ENCODE data around the gene STPG4.

STPG4 gene

GRCh38 chr2:47155091-47155876 lies at the start of gene STPG4:
Gene STPG4, minus strand, starts transcription at chr2:47155308. Its CDS starts 57 bp downstream, at chr2:47155251.
- no peak within 1 kb of the TSS for H3K4me3 ChIP-seq (ENCODE audit: low read depth, low read length)
- H3K4me1 ChIP-seq (ENCODE audit: control insufficient read depth, insufficient read depth, low read length), result no peaks in the 10 kb centered on the region
- H3K27me3 ChIP-seq (ENCODE audit: control insufficient read depth, insufficient read depth, low read length), result no peaks in the 10 kb centered on the region
- H3K9me3 ChIP-seq (ENCODE audit: control insufficient read depth, insufficient read depth, low read length), result no peaks in the 10 kb centered on the region
- H3K36me3 ChIP-seq (ENCODE audit: control insufficient read depth, insufficient read depth, low read length), result peaks cover 6% of the 10 kb centered on the region
- H3K9ac ChIP-seq (ENCODE audit: low read depth, low read length), result no peak within 1 kb of the TSS

GRCh38 chr2:47204691-47205090 lies 49.6 kb upstream of the STPG4 start:
- no peak overlapping the region for H3K9ac ChIP-seq (ENCODE audit: low read depth, low read length)
- no peak overlapping the region for H3K4me3 ChIP-seq (ENCODE audit: low read depth, low read length)
- no peaks in the 10 kb centered on the region for H3K27me3 ChIP-seq (ENCODE audit: control insufficient read depth, insufficient read depth, low read length)
- no peaks in the 10 kb centered on the region for H3K9me3 ChIP-seq (ENCODE audit: control insufficient read depth, insufficient read depth, low read length)
- peaks cover 2% of the 10 kb centered on the region for H3K4me1 ChIP-seq (ENCODE audit: control insufficient read depth, insufficient read depth, low read length)
- no peaks in the 10 kb centered on the region for H3K36me3 ChIP-seq (ENCODE audit: control insufficient read depth, insufficient read depth, low read length)

GRCh38 chr2:47203995-47204394 lies 48.9 kb upstream of the STPG4 start:
- Histone ChIP-seq H3K27me3 (ENCODE audit: control insufficient read depth, insufficient read depth, low read length) (no peaks in the 10 kb centered on the region), H3K4me3 (ENCODE audit: low read depth, low read length) (no peak overlapping the region), H3K9ac (ENCODE audit: low read depth, low read length) (no peak overlapping the region), H3K9me3 (ENCODE audit: control insufficient read depth, insufficient read depth, low read length) (no peaks in the 10 kb centered on the region), H3K36me3 (ENCODE audit: control insufficient read depth, insufficient read depth, low read length) (no peaks in the 10 kb centered on the region), H3K4me1 (ENCODE audit: control insufficient read depth, insufficient read depth, low read length) (peaks cover 2% of the 10 kb centered on the region)

DNA sequence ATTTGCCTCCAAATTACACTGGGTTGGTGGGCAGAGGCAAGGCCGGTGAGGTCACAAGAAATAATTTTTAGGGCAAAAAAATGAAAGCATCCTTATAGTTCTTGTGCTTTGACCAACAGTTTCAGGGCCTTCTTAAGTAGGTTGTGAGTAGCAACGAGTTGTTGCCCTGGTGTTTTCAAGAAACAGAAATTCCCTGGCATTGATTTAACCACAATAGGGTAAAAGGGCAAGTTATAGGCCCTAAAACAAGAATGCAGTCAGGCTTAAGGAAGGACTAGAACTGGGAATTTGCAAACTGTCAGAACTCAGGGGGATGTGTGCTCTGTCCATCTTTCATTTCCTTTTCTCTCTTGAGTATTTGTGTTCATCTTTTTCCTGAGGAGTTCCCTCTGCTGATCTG lies 46.1 kb upstream of the STPG4 start:
- Histone ChIP-seq H3K9me3 (ENCODE audit: control insufficient read depth, insufficient read depth, low read length) (no peaks in the 10 kb centered on the region), H3K27me3 (ENCODE audit: control insufficient read depth, insufficient read depth, low read length) (no peaks in the 10 kb centered on the region), H3K4me3 (ENCODE audit: low read depth, low read length) (no peak overlapping the region), H3K36me3 (ENCODE audit: control insufficient read depth, insufficient read depth, low read length) (no peaks in the 10 kb centered on the region), H3K4me1 (ENCODE audit: control insufficient read depth, insufficient read depth, low read length) (peaks cover 2% of the 10 kb centered on the region), H3K9ac (ENCODE audit: low read depth, low read length) (no peak overlapping the region)

GRCh38 chr2:47198985-47199451 lies 43.9 kb upstream of the STPG4 start:
- no peak overlapping the region for H3K9ac ChIP-seq (ENCODE audit: low read depth, low read length)
- peaks cover under 1% of the 10 kb centered on the region for H3K4me1 ChIP-seq (ENCODE audit: control insufficient read depth, insufficient read depth, low read length)
- no peaks in the 10 kb centered on the region for H3K9me3 ChIP-seq (ENCODE audit: control insufficient read depth, insufficient read depth, low read length)

DNA sequence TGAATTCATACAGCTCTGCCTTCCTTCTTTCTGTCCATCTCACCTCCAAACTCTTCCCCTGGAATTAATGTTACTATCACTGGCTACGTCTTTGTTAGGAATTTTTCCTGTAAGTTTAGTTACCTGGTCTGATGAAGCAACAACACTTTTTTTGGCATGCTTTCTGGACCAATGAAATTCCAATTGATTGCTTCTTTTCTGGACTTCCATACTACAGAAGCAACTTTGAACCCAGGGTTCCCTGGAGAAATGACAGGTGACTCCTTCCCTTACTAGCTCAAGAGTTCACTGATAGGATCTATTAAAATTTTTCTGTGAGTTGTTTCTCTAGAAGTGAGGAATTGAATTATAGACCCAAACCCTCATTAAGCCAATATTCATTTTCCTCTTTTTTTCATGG lies 41.4 kb upstream of the STPG4 start:
- no peaks in the 10 kb centered on the region for H3K27me3 ChIP-seq (ENCODE audit: control insufficient read depth, insufficient read depth, low read length)
- H3K36me3 ChIP-seq (ENCODE audit: control insufficient read depth, insufficient read depth, low read length), result no peaks in the 10 kb centered on the region
- H3K4me1 ChIP-seq (ENCODE audit: control insufficient read depth, insufficient read depth, low read length), result peaks cover 25% of the 10 kb centered on the region
- H3K9me3 ChIP-seq (ENCODE audit: control insufficient read depth, insufficient read depth, low read length), result no peaks in the 10 kb centered on the region
- no peak overlapping the region for H3K4me3 ChIP-seq (ENCODE audit: low read depth, low read length)
- no peak overlapping the region for H3K9ac ChIP-seq (ENCODE audit: low read depth, low read length)

More at GRCh38 chr2:47198985-47199451, 43.9 kb upstream of the STPG4 start:
- H3K27me3 ChIP-seq (ENCODE audit: control insufficient read depth, insufficient read depth, low read length), result no peaks in the 10 kb centered on the region
- no peak overlapping the region for H3K4me3 ChIP-seq (ENCODE audit: low read depth, low read length)
- H3K36me3 ChIP-seq (ENCODE audit: control insufficient read depth, insufficient read depth, low read length), result no peaks in the 10 kb centered on the region

GRCh38 chr2:47196046-47196445 lies 40.9 kb upstream of the STPG4 start:
- Histone ChIP-seq H3K36me3 (ENCODE audit: control insufficient read depth, insufficient read depth, low read length) (no peaks in the 10 kb centered on the region), H3K27me3 (ENCODE audit: control insufficient read depth, insufficient read depth, low read length) (no peaks in the 10 kb centered on the region), H3K4me3 (ENCODE audit: low read depth, low read length) (no peak overlapping the region), H3K9me3 (ENCODE audit: control insufficient read depth, insufficient read depth, low read length) (no peaks in the 10 kb centered on the region), H3K4me1 (ENCODE audit: control insufficient read depth, insufficient read depth, low read length) (peaks cover 28% of the 10 kb centered on the region), H3K9ac (ENCODE audit: low read depth, low read length) (no peak overlapping the region)

- H3K9ac ChIP-seq (ENCODE audit: low read depth, low read length), result no peak overlapping the region
- no peaks in the 10 kb centered on the region for H3K9me3 ChIP-seq (ENCODE audit: control insufficient read depth, insufficient read depth, low read length)
- H3K4me1 ChIP-seq (ENCODE audit: control insufficient read depth, insufficient read depth, low read length), result peaks cover 28% of the 10 kb centered on the region
- H3K4me3 ChIP-seq (ENCODE audit: low read depth, low read length), result no peak overlapping the region
- no peaks in the 10 kb centered on the region for H3K36me3 ChIP-seq (ENCODE audit: control insufficient read depth, insufficient read depth, low read length)
- H3K27me3 ChIP-seq (ENCODE audit: control insufficient read depth, insufficient read depth, low read length), result no peaks in the 10 kb centered on the region
These were observed 40.0 kb upstream of the STPG4 start for GRCh38 chr2:47195148-47195547.

GRCh38 chr2:47194410-47194809 lies 39.3 kb upstream of the STPG4 start:
- H3K9ac ChIP-seq (ENCODE audit: low read depth, low read length), result no peak overlapping the region
- H3K4me1 ChIP-seq (ENCODE audit: control insufficient read depth, insufficient read depth, low read length), result peaks cover 28% of the 10 kb centered on the region
- H3K4me3 ChIP-seq (ENCODE audit: low read depth, low read length), result no peak overlapping the region

DNA sequence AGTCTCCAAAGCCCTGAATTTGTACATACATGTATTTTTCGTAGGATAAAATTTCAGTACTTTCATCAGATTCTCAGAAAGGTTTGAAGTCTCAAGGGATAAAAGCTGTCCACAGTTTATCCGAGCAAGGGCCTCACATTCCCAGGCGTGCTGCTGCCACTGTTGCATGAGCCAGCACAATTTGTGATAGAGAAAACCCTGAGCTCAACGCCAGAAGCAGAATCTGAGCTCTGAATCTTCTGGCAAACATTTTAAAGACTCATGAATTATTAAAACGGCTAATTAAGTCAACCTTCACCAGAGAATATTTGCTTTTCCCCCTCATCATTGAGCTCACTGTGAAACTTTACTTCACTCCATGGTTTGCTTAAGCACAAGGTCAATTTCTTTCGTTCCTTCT lies 38.5 kb upstream of the STPG4 start:
- Histone ChIP-seq H3K4me3 (ENCODE audit: low read depth, low read length) (no peak overlapping the region), H3K4me1 (ENCODE audit: control insufficient read depth, insufficient read depth, low read length) (peaks cover 28% of the 10 kb centered on the region), H3K36me3 (ENCODE audit: control insufficient read depth, insufficient read depth, low read length) (no peaks in the 10 kb centered on the region), H3K9ac (ENCODE audit: low read depth, low read length) (no peak overlapping the region), H3K9me3 (ENCODE audit: control insufficient read depth, insufficient read depth, low read length) (no peaks in the 10 kb centered on the region), H3K27me3 (ENCODE audit: control insufficient read depth, insufficient read depth, low read length) (no peaks in the 10 kb centered on the region)

More at GRCh38 chr2:47194410-47194809, 39.3 kb upstream of the STPG4 start:
- Histone ChIP-seq H3K36me3 (ENCODE audit: control insufficient read depth, insufficient read depth, low read length) (no peaks in the 10 kb centered on the region), H3K9me3 (ENCODE audit: control insufficient read depth, insufficient read depth, low read length) (no peaks in the 10 kb centered on the region), H3K27me3 (ENCODE audit: control insufficient read depth, insufficient read depth, low read length) (no peaks in the 10 kb centered on the region)

- no peak overlapping the region for H3K9ac ChIP-seq (ENCODE audit: low read depth, low read length)
- H3K4me1 ChIP-seq (ENCODE audit: control insufficient read depth, insufficient read depth, low read length), result peaks cover 30% of the 10 kb centered on the region
- H3K9me3 ChIP-seq (ENCODE audit: control insufficient read depth, insufficient read depth, low read length), result no peaks in the 10 kb centered on the region
- no peaks in the 10 kb centered on the region for H3K36me3 ChIP-seq (ENCODE audit: control insufficient read depth, insufficient read depth, low read length)
- H3K4me3 ChIP-seq (ENCODE audit: low read depth, low read length), result no peak overlapping the region
- no peaks in the 10 kb centered on the region for H3K27me3 ChIP-seq (ENCODE audit: control insufficient read depth, insufficient read depth, low read length)
These were observed 35.2 kb upstream of the STPG4 start for GRCh38 chr2:47190188-47190881.

GRCh38 chr2:47189635-47190034 lies 34.5 kb upstream of the STPG4 start:
- H3K4me1 ChIP-seq (ENCODE audit: control insufficient read depth, insufficient read depth, low read length), result peaks cover 30% of the 10 kb centered on the region
- H3K9ac ChIP-seq (ENCODE audit: low read depth, low read length), result no peak overlapping the region
- no peaks in the 10 kb centered on the region for H3K27me3 ChIP-seq (ENCODE audit: control insufficient read depth, insufficient read depth, low read length)
- H3K9me3 ChIP-seq (ENCODE audit: control insufficient read depth, insufficient read depth, low read length), result no peaks in the 10 kb centered on the region
- no peak overlapping the region for H3K4me3 ChIP-seq (ENCODE audit: low read depth, low read length)
- no peaks in the 10 kb centered on the region for H3K36me3 ChIP-seq (ENCODE audit: control insufficient read depth, insufficient read depth, low read length)

All from iPS-15b (cell line).